ENCODE data around the gene CFAP20.
"Not testable (repeated sequence)": the region's sequence is repeated elsewhere in the genome, so short reads cannot be mapped to it uniquely, and the experiment has no call there.

The CFAP20 gene

GRCh38 chr16:58077796-58078195 is 51.4 kb downstream of the CFAP20 start:
- no peak for DNase-seq
- intact Hi-C loops (cut with DNase I), result no loop called here

DNA sequence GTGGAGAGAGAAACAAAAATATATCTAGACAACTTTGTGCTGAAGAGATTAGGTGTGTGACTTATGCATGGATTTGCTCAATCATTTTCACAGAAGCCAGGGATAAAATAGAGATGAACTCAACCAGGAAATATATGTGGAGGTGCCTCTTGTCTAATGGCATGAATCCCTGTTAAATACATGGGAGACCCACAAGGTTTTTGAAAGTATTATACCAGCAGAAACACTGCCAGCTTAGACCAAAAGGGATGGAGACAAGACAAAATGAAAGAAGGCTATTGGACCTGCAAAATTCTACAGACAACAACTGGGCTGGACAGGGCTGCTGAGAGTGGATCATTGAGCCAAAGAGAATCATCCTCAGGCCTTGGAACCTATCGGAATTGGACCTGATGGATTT is 52.7 kb downstream of the CFAP20 start:
- intact Hi-C loops (cut with DNase I), result no loop called here

DNA sequence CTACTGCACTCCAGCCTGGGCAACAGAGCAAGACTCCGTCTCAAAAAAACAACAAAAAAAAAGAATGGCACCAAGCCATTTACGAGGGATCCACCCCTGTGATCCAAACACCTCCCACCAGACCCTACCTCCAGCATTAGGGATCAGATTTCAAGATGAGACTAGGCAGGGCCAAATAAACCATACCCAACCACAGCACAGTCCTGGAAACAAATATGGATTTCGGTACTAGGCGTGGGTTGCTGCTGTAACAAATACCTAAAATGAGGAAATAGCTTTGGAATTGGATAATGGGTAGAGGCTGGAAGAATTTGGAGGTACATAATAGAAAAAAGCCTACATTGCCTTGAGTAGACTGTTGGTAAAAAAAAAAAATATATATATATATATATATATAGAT is 54.5 kb downstream of the CFAP20 start:
- no peak for DNase-seq

More for the DNA sequence above, 52.7 kb downstream of the CFAP20 start:
- DNase-seq, result no peak

DNA sequence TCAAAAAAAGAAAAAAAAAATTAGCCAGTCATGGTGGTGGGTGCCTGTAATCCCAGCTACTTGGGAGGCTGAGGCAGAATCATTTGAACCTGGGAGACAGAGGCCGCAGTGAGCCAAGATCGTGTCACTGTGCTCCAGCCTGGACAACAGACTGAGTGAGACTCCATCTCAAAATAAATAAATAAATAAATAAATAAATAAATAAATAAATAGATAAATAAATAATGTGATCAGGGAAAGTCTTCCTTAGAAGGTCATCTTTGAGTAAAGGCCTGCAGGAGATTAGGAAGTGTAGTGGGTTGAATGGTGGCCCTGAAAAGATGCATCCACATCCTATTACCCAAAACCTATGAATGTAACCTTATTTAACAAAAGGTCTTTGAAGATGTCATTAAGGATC is 56.1 kb downstream of the CFAP20 start:
- intact Hi-C loops (cut with DNase I), result not testable (repeated sequence)

More for the DNA sequence above, 54.5 kb downstream of the CFAP20 start:
- intact Hi-C loops (cut with DNase I), result no loop called here

DNA sequence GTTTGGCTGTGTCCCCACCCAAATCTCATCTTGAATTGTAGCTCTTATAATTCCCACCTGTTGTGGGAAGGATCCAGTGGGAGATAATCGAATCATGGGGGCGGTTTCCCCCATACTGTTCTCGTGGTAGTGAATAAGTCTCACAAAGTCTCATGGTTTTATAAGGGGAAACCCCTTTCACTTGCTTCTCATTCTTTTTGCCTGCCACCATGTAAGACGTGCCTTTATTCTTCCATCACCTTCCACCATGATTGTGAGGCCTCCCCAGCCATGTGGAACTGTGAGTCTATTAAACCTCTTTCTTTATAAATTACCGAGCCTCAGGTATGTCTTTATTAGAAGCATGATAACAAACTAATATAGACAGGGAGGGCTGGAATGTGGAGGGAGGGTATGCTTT is 57.0 kb downstream of the CFAP20 start:
- DNase-seq; intact Hi-C loops (cut with DNase I): not testable (repeated sequence)

More for the DNA sequence above, 56.1 kb downstream of the CFAP20 start:
- not testable (repeated sequence) for DNase-seq

- intact Hi-C loops (cut with DNase I), result no loop called here
- DNase-seq, result no peak
Observed at GRCh38 chr16:58070585-58070984, 58.6 kb downstream of the CFAP20 start.

Measured in head of caudate nucleus (tissue), 42 donors.